ENCODE data around the gene PPP1CA.

DNA sequence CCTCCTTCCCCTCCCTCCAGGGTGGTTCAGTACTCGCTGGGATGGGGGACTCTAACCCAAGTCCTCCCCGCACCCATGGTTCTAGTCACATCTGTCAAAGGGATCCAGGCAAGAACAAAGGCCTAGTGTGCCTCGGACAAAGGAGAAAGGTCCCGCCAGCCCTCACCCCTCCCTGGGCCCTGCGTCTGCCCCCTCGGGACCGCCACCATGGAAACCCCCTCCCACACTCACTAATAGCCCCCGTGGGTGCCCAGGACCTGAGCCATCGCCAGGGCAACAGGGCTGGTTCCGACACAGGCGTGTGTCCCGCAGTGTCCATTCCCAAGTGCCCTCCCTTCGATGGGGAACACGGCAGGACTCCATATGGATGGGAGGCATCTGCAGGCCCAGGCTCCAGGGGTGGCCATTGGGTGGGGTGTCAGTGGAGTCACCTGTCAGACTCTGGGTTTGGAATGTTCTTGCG is 8.7 kb upstream of the PPP1CA start:
- TF ChIP-seq POLR2A (IDR thresholded peaks at IDR 0.05; ENCODE audit: low read length) (no peak), GATA1 (IDR thresholded peaks at IDR 0.05; ENCODE audit: low read depth, low read length) (no peak)

Data from erythroblast (primary cell).